ENCODE data around the gene LARP7.
A peak's percentile ranks its signal among the peaks of the same experiment; 100 is the strongest.
"Not testable (repeated sequence)": the region's sequence is repeated elsewhere in the genome, so short reads cannot be mapped to it uniquely, and the experiment has no call there.

The LARP7 gene

GRCh38 chr4:112637552-112637866 lies 566 bp downstream of the LARP7 start:
- Histone ChIP-seq H3K27ac (peak overlapping the region; percentile 81 to 92), H3K36me3 (no peaks in the 10 kb centered on the region), H3K27me3 (no peaks in the 10 kb centered on the region), H3K4me1 (peaks cover 0 to 20% (median 16%) of the 10 kb centered on the region in 4 donors), H3K9me3 (no peaks in the 10 kb centered on the region), H3K4me3 (peak overlapping the region; percentile 59 to 71)
- intact Hi-C loops (cut with DNase I; ENCODE audit: low total_unique reads) = no loop called here
- no peak for DNase-seq
- no peak for TF ChIP-seq CTCF (IDR thresholded peaks at IDR 0.05)

- no peak for TF ChIP-seq CTCF (IDR thresholded peaks at IDR 0.05)
- H3K4me1 ChIP-seq = peaks cover 0 to 20% (median 11%) of the 10 kb centered on the region in 4 donors
- no peak for DNase-seq
- no peak overlapping the region for H3K4me3 ChIP-seq
- peaks cover 31 to 41% (median 32%) of the 10 kb centered on the region in 3 donors for H3K36me3 ChIP-seq
- H3K27me3 ChIP-seq = no peaks in the 10 kb centered on the region
- intact Hi-C loops (cut with DNase I; ENCODE audit: low total_unique reads) = no loop called here
- no peaks in the 10 kb centered on the region for H3K9me3 ChIP-seq
- H3K27ac ChIP-seq = no peak overlapping the region
Measured at GRCh38 chr4:112642526-112642925, 5.6 kb downstream of the LARP7 start.

- H3K4me3 ChIP-seq; DNase-seq; H3K27me3 ChIP-seq; intact Hi-C loops (cut with DNase I; ENCODE audit: low total_unique reads); H3K9me3 ChIP-seq; H3K4me1 ChIP-seq; H3K27ac ChIP-seq: not testable (repeated sequence)
- H3K36me3 ChIP-seq = peaks cover 45 to 63% (median 45%) of the 10 kb centered on the region in 3 donors
Measured at GRCh38 chr4:112644595-112645535, 7.9 kb downstream of the LARP7 start.

- no peak for DNase-seq
- intact Hi-C loops (cut with DNase I; ENCODE audit: low total_unique reads) = no loop called here
Measured at GRCh38 chr4:112645541-112646329, 8.8 kb downstream of the LARP7 start.

GRCh38 chr4:112646632-112647537 lies 9.9 kb downstream of the LARP7 start:
- peaks cover 60 to 83% (median 65%) of the 10 kb centered on the region in 3 donors for H3K36me3 ChIP-seq
- no peaks in the 10 kb centered on the region for H3K4me1 ChIP-seq
- no peaks in the 10 kb centered on the region for H3K27me3 ChIP-seq
- no peak overlapping the region for H3K27ac ChIP-seq
- DNase-seq = no peak
- intact Hi-C loops (cut with DNase I; ENCODE audit: low total_unique reads) = no loop called here
- no peaks in the 10 kb centered on the region for H3K9me3 ChIP-seq
- H3K4me3 ChIP-seq = no peak overlapping the region
- TF ChIP-seq CTCF (IDR thresholded peaks at IDR 0.05) = no peak

More at GRCh38 chr4:112645541-112646329, 8.8 kb downstream of the LARP7 start:
- Histone ChIP-seq H3K4me3 (no peak overlapping the region), H3K27ac (no peak overlapping the region), H3K27me3 (no peaks in the 10 kb centered on the region), H3K9me3 (no peaks in the 10 kb centered on the region), H3K36me3 (peaks cover 49 to 72% (median 54%) of the 10 kb centered on the region in 3 donors), H3K4me1 (no peaks in the 10 kb centered on the region)
- TF ChIP-seq CTCF (IDR thresholded peaks at IDR 0.05) = no peak
